GM12878 (cell line): Measurements from ENCODE around the gene PABPC1L.

Experiments
- BCL3 ChIP-seq: IDR thresholded peaks from 2 replicates; pipeline ENCODE4 v1.6.1; 2011; ENCODE audit warnings: borderline replicate concordance, low read depth, mild to moderate bottlenecking, moderate library complexity, low read length; ENCODE audit not compliant: insufficient read depth, poor library complexity, severe bottlenecking
- CTCF ChIP-seq, 3 experiments: IDR thresholded peaks in 2 of 3; conservative IDR thresholded peaks in 1 of 3; 2 replicates each; pipeline ENCODE4 v1.5.1; 2011; ENCODE audit warnings: low read depth in 3 of 3, low read length in 3 of 3, mild to moderate bottlenecking in 3 of 3, control low read depth in 2 of 3, moderate library complexity in 2 of 3, inconsistent platforms in 1 of 3, mixed read lengths in 1 of 3; ENCODE audit not compliant: control insufficient read depth in 2 of 3, insufficient read depth in 1 of 3; ENCODE audit errors: extremely low read depth in 1 of 3
- KDM1A ChIP-seq: fragments of 200-600 bp; sonication (generic); IDR thresholded peaks from 2 replicates; pipeline ENCODE4 v1.6.1; 2016; ENCODE audit warnings: borderline replicate concordance
- NRF1 ChIP-seq: conservative IDR thresholded peaks from 2 replicates; pipeline ENCODE4 v1.6.1; 2011; ENCODE audit warnings: mild to moderate bottlenecking, low read depth, low read length, improper control_type of control experiment
- RAD51 ChIP-seq: fragments of 450-650 bp; IDR thresholded peaks from 2 replicates; pipeline ENCODE4 v1.6.1; 2016; ENCODE audit warnings: moderate library complexity, mild to moderate bottlenecking, inconsistent platforms
- YY1 ChIP-seq: IDR thresholded peaks from 2 replicates; pipeline ENCODE4 v1.6.1; 2011; ENCODE audit warnings: low read depth, mild to moderate bottlenecking, low read length
- ZBTB11 ChIP-seq: fragments of 450-650 bp; formaldehyde crosslinking; IDR thresholded peaks from 2 replicates; pipeline ENCODE4 v1.5.0; 2022; ENCODE audit warnings: mild to moderate bottlenecking, missing genetic modification characterization
- ZZZ3 ChIP-seq: IDR thresholded peaks from 2 replicates; pipeline ENCODE4 v1.6.1; 2011; ENCODE audit warnings: low read depth; ENCODE audit not compliant: control insufficient read depth, insufficient read length

- no peak for TF ChIP-seq ZBTB11
- no peak for TF ChIP-seq RAD51
- TF ChIP-seq CTCF (IDR thresholded peaks at IDR 0.05 in 2 of 3, conservative IDR thresholded peaks at IDR 0.05 in 1 of 3; ENCODE audit: control insufficient read depth in 2 of 3, extremely low read depth in 1 of 3, insufficient read depth in 1 of 3, low read depth in 3 of 3, low read length in 3 of 3), result no peak
- no peak for TF ChIP-seq ZZZ3
- no peak for TF ChIP-seq YY1
- TF ChIP-seq KDM1A, result no peak
- TF ChIP-seq NRF1, result no peak
- TF ChIP-seq BCL3, result no peak
Measured at GRCh38 chr20:44908987-44909871, 631 bp upstream of the PABPC1L start.
